HG02623 (cell line): ENCODE results near the gene CNTN5.

ENCODE experiments used
- ATAC-seq: cut with Tn5 transposase; IDR thresholded peaks from one replicate; pipeline ENCODE4 v1.9.1; 2021; ENCODE audit warnings: moderate library complexity; ENCODE audit not compliant: unreplicated experiment

Gene CNTN5

DNA sequence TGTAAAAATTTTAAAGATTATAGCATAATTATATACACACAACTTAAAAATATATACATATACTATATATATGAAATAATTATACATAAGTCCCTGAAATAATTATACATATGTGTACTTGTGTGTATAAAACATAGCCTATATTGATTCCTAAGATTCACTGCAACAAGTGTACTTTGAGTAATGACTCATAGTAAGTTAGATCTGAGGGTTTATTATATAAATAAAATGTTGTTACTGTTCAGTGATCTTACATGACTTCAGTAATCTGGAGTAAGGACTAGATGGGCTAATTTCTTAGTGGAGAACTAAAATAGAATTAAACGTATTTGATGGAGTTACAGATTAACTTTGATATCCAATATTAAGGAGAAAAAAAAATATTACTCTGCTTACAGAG, 350.5 kb downstream of the CNTN5 start:
- ATAC-seq, result no peak

DNA sequence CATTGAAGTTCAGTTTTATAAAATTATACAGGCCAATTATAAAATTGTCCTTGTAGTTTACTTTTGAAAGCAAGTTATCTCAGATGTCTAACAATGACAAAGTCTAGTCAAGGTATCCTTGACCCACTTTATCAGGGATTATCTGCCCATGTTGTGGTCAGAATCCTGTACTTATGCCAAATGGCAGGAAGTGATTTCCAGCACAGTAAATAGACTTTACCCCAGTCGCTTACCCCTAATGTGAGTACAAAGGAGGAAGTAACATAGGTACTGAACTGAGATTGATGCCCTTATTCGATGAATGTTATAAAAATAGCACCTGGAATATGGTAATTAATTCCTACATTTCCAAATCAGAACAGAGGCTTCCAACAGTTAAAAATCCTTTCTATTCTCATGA, 355.7 kb downstream of the CNTN5 start:
- ATAC-seq, result no peak

DNA sequence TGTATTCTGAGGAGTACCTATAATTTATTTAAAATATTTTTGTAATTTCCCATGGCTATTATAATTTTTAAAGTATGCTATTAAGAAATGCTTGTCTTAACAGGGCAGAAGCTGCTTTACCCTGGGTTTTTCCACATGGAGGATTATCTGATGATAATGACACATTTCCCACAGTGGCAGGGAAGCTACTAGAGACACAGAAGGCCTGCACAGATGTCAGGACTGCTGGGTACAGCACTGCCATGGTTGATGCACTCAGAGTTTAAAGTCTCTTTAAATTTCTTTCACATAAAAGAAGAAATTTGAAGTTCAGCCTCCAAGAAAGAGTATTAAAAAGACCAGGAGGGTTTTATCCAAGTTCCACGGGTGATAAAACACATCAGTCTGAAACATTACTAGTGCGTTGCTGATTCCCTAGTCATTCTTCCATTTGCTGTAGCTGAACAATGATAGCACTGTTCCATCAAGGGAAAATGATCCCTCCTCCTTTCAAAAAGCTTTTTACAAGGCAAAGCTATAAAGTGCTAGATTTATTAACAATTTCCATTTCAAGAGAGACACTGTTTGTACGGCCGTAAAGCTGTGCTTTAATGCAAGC, 363.0 kb downstream of the CNTN5 start:
- no peak for ATAC-seq

DNA sequence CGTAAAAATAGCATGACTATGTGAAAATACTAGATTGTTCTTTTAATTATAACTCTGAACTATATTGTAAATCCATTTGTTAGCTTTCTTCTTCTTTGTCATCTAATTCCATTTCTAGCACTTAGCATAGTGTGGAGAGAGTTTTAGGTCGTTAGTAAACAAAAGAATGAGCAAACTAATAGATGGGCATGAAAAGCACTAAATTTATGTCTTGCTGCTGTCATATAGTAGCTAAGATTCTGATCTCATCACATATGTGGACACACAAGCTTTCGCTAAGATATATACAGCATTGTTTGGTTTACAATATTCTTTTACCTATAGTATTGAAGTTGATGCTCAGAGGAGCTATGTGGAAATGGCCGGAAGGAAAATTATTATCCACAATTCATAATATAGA, 370.5 kb downstream of the CNTN5 start:
- ATAC-seq, result no peak

DNA sequence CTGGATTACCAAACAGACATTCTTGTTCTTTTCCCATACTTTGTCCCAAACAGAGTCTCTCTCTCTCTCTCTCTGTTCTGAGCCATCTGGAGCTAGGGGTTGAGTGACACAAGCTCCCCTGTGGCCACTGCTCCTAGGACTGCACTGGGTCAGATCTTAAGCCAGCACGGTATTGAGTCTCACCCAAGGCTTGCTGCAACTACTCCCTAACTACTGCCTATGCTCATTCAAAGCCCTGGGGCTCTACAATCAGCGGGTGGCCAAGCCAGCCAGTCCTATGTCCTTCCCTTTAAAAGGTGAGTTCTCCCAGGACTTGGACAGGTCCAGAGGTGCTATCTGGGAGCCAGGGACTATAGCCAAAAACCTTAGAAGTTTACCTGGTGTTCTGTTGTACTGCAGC, 385.6 kb downstream of the CNTN5 start:
- no peak for ATAC-seq

GRCh38 chr11:99410636-99411035, 389.9 kb downstream of the CNTN5 start:
- ATAC-seq, result no peak

DNA sequence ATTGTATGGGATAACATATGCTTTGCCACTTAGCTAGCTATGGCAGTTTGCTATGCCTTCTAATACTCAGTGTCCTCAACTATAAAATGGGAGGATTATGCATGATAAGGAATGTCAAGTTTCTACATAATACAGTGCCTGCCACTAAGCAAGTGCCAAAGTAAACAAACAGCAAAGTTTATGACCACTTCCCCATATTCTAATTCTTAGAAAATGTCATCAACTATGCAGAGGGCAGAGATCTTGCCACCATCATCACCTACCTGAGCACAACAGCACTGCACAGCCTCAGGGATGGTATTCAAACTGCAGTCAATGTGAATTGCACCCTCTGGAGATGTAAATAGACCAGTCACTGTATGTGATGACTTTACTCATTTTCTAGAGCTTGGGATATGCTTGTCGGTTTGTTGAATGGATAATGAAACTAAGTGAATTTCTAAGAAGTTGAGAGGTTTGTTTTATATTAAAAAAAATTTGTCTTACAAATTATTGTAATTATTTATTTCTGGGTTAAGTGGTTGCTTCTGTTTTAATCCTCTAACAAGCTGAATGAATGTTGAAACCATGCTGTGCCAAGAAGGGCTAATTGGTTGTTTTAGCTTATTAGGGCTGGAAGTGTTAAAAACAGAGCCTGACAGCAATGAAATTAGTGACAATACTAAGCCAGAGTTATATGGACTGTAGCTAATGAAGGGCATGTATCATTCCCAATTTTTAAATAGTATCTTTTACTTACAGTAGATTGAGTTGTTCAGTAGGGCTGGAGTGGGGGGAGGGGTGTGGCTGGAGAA, 398.4 kb downstream of the CNTN5 start:
- ATAC-seq, result no peak

DNA sequence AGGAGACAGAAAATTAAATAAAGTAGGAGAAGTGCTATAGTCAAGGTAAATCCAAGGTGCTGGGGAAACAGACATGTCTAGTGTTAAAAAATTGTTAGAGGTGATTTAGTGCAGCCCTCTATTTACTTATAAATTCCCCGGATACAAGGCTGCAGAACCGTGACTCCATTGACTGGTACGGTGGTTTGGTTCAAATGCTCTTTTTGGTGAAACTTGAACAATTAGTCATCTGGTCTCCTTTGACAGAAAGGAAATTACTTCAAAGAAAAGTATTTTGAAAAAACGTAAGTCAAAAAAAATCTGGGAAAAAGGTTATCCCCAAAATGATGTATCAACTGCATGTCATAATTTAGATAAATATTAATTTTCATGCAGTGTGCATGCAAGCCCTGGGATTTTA, 399.2 kb downstream of the CNTN5 start:
- no peak for ATAC-seq

GRCh38 chr11:99422581-99423427, 402.1 kb downstream of the CNTN5 start:
- no peak for ATAC-seq

DNA sequence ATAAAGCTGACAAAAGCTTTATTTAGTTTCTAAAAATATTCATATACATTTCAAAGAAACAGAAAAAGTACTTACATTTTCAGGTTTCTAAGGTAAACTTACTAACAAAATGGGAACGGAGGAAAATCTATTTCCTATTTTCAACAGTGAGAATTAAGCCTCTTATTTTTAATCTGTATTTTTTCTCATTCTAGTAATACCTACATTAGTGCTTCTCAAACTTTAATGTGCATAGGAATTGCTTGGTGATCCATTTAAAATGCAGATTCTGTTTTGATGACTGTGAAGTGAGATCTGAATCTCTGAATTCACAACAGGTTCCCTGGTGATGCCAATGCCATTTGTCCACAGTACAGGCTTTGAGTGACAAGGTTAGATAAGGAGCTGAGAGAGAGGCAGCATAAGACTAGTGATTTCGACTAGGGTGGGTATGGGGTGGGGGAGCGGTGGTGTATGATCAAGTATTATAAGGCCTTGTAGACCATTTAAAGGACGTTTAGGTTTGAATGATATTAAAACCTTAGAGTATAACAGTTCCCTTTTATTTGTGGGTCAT, 402.8 kb downstream of the CNTN5 start:
- ATAC-seq, result no peak

DNA sequence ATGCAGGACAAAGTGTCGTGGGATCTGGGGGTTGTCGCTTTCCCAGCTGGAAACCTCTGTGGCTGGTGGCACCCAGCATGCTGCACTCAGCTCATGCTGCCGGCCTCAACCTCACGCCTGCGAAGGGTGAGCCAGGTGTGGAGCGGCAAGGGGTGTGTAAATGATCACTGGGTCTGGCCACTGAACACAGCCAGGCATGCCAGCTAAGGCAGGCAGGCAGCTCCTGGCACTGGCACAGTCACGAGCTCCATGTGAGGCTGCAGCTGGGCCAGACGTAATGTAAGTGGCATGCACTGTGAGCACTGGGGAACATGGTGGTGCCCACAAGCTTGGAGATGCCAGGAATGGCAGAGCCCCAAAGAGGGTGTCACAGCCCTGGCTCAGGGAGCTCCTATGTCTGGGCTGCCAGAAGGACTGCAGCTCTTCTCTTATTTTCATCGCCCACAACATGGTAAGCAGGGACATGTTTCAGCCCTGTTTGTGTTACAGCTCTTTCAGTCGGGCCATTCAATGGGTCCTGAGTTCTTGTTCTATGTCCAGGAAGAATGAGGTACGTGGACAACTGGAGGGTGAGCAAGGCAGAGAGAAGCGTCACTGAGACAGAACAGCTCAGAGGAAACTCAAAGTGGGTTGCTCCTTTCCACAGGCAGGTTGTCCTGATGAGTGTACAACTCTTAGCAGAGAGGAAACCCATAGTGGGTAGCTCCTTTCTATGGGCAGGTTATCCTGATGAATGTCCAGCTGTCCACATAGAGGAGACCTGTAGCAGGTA, 403.8 kb downstream of the CNTN5 start:
- ATAC-seq, result no peak

- ATAC-seq, result no peak
These were observed 404.8 kb downstream of the CNTN5 start for GRCh38 chr11:99425596-99425995.

DNA sequence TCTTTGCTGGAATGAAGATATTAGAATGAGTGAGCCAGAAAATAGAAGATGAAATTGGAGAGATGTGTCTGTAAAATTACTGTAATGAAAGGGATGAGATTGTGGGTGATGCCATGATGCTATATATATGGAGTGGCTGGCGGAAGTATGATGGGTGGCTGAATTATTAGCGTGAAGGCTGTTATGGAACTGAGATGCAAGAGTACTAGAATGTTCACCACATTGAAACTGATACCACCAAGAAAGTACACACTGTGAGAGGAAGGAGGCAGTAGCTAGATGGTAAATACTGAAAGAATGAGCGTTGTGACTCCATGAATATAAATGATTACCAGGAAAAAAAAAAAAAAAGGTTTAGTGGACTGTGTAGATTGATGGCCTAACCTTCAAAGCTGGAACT, 411.9 kb downstream of the CNTN5 start:
- ATAC-seq, result no peak

DNA sequence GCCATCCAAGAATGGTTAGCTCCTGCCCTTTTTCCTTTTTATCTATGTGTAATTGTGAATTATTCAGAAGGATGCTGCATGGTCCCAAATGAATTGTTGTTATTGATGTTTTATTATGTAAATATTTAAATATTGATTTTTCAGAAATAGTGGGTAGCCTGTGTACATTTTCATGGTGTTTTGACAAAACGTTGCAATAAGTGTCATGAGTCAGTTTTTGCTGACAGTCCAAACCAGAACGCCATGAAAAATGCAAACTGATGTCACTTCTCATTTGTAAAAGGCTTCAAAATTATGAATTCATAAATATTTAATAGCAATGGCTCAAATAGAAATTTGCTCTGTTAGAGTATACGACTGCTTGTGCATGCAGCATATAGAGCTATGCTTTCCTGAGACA, 422.5 kb downstream of the CNTN5 start:
- ATAC-seq, result no peak

DNA sequence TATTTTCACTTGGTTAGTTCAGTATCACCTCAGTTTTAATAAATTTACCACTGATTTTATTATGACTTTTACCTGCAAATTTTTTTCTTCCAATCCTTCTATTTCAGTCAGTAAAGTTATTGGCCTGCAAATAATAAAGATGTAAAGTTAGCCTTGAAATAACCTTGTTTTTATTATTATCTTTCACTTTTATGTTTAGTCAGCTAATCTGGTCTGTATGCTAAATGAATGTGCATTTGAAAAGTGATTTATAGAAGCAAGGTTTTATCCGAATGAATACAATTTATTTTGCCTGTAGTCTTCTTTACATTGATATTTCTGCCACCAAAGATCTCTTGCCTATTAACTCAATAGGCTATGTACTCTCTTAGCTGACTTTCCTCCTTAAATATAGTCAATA, 425.7 kb downstream of the CNTN5 start:
- ATAC-seq, result no peak

- ATAC-seq, result no peak
These were observed 428.6 kb downstream of the CNTN5 start for GRCh38 chr11:99449345-99449744.

- no peak for ATAC-seq
These were observed 431.3 kb downstream of the CNTN5 start for GRCh38 chr11:99452075-99452474.

DNA sequence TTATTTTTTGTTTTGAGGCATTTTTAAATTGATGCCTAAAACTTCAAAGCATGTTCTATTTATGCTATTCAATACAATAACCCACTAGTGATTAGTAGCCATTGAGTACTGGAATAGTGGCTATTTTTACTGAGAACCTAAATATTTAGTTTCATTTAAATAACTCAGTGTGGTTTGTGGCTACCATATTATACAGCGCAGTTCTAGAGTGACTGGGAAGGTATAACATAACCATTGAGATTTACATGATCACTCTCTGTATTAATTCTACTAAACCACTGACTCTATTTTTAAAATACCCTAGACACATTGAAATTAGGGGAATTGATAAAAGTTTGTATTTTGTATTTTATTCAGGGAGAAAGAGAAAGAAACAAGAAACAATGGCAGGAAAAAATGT, 441.2 kb downstream of the CNTN5 start:
- no peak for ATAC-seq

GRCh38 chr11:99464985-99465384, 444.2 kb downstream of the CNTN5 start:
- ATAC-seq, result no peak

DNA sequence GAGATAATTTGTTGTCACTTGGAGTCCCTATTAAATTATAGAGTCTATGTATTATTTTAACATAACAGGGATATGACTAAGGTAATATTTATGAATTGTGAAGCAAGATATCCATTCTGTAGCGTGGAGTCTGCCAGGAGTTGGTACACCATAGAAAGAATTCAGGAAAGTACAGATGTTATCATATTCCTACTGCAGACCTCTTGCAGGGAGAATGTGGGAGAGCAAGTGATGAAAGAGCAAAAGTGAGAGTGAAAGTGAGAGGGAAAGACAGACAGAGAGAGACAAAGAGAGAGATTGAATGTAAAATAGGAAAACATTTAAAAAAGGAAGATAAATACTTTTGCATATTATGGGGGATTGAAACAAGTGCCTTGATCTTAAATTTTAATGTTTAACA, 468.8 kb downstream of the CNTN5 start:
- no peak for ATAC-seq

GRCh38 chr11:99494065-99494464, 473.3 kb downstream of the CNTN5 start:
- ATAC-seq, result no peak
